HG02642 (cell line): ENCODE measurements around the gene PCGF3.
"Not testable (repeated sequence)": the region's sequence is repeated elsewhere in the genome, so short reads cannot be mapped to it uniquely, and the experiment has no call there.

ENCODE experiments used
- ATAC-seq: cut with Tn5 transposase; IDR thresholded peaks from one replicate; pipeline ENCODE4 v1.9.1; 2021; ENCODE audit warnings: mild to moderate bottlenecking; ENCODE audit not compliant: unreplicated experiment, poor library complexity

PCGF3 gene

DNA sequence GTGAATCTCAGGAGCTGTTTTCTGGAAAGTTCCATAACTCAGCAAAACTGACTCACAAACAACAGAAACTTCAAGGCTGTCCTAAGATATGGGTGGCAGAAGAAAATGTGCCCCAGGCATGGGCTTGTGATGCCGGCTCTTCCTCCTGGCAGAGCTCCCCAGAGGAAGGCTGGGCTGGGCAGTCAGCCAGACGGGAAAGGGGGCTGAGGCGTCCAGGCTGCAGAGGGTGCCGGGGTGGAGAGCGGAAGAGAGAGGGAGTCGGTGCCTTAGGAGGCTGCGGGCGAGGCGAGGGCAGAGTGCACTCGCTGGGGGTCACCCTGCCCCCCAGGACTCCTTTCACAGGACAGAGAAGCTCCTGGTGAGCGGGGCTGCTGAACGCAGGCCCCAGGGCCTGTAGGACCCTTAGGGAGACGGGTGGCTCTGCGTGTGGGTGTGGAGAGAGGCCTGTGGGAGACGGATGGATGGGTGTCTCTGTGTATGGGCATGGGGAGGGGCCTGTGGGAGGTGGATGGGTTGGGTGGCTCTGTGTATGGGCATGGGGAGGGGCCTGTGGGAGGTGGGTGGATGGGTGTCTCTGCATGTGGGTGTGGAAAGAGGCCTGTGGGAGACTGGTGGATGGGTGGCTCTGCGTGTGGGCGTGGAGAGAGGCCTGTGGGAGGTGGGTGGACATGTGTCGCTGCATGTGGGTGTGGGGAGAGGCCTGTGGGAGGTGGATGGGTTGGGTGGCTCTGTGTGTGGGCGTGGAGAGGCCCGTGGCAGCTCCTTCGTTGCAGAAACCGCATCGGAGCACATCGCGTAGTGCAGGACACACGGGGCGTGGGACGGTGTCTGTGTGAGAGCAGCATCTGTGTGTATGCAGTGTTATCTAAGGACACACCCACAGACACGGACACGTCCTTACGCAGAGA, 15.9 kb downstream of the PCGF3 start:
- no peak for ATAC-seq

DNA sequence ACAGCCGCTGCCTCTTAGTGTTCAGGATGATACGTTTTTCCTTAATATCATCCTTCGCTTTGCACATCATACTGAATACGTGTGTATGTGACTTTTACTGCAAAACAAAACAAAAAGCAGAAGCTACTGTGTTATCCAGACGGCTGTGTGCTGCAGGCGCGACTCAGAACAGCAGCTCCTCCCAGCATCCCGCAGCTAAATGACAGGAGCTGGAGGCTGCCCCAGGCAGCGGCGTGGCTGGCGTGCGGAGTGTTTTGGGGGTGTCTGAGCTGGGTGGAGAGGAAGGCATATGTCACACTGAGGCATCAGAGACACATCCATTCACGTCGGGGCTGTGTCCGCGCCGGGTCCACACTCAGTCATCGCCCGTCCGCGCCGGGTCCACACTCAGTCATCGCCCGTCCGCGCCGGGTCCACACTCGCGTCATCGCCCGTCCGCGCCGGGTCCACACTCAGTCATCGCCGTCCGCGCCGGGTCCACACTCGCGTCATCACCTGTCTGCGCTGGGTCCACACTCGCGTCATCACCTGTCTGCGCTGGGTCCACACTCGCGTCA, 16.6 kb downstream of the PCGF3 start:
- ATAC-seq: no peak

DNA sequence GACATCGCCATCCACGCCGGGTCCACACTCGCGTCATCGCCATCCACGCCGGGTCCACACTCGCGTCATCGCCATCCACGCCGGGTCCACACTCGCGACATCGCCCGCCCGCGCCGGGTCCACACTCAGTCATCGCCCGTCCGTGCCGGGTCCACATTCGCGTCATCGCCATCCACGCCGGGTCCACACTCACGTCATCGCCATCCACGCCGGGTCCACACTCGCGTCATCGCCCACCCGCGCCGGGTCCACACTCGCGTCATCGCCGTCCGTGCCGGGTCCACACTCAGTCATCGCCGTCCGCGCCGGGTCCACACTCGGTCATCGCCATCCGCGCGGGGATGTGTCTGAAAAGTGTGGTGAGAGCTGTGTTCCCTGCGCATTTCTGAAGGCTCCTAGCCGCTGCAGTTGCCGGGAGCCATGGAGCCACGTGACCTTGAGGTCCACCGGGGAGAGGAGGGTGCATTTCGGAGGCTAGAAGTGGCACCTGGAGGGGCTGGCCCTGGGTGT, 17.3 kb downstream of the PCGF3 start:
- no peak for ATAC-seq

DNA sequence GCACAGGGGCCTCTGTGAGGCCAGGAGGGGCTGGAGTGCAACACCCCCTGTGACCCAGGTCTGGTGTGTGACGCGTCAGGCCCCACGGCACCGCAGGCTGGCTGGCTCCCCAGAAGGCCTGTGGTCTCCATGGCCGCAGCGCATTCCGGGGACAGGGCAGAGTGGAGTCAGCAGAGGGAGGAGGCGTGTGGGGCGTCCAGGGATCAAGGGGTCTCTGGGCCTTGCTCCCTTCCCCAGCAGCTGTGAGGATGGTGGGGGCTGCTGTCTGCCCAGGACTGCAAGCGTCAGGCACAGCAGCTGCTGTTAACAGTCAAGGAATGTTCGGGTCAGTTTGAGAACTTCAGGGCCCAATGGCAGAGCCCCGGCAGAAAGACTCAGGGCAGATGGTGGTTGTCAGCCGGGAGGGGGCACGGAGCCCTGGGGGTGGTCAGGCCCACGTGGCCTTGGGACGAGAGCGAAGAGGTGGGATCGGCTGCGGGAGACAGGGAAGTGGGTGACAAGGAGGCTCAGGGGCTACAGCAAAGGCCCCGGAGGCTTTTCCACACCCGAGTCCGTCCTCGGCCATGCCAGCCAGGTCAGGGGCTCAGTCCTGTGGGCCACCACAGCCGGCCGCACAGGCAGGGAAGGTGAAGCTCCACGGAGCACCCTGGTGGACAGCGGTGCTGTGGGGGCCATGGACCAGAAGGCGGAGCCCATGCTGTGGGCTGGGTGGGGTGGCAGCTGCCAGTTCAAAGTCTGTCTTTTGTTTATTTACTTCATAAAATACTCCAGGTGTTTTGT, 18.3 kb downstream of the PCGF3 start:
- ATAC-seq: no peak

DNA sequence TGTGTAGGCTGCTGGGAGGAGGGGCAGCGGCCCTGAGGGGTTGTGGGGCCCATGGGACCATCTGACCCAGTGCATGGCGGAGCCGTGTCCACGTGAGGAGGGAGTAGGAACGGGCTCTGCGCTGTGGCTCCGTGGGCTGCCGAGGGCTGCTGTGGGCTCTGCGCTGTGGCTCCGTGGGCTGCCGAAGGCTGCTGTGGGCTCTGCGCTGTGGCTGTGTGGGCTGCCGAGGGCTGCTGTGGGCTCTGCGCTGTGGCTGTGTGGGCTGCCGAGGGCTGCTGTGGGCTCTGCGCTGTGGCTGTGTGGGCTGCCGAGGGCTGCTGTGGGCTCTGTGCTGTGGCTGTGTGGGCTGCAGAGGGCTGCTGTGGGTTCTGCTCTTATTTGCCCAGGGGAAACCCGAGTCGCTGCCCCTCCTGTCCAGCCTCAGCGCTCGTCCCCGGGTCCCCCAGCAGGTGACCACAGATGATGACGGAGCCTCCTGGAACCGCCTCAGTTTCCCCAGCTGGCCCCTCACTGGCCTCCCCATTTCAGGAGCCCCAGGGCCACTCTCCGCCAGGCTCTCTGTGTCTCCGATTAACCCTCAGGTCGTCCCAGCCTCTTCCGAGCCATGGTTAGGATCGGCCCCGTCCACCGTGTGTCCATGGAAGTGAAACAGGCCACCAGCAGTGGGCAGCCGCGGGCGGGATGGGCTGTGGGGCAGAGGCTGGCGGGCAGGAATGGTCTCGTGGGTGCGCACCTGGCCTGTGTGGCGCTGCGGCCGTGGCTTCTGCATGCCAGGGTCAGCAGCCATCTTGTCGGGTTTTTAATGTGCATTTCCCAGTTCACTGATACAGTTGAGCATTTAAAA, 20.0 kb downstream of the PCGF3 start:
- ATAC-seq: no peak

DNA sequence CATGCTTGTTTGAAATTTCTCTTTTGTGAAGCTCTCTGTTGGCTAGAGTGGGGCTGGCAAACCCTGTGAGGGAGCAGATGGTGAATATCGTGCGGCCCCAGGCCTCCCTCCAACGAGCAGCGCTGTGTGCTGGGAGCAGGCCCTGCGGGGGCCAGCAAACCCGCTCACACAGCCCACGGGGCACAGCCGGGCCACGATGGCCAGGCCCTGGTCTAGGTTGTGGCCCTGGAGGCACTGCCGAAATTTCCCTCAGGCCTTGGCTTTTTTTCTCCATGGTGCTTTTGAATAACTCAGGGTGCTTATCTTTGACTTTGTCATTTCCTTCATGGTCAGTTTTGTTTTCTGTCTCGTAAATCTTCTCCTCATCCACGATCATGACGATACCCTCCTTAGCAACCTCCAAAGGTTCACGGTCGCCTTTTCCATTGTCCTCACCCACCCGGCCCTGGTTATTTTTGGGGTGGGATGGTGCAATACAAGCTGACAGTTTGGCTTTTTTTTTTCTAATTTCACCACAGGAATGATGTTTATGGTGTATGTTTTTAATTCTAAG, 20.7 kb downstream of the PCGF3 start:
- no peak for ATAC-seq

DNA sequence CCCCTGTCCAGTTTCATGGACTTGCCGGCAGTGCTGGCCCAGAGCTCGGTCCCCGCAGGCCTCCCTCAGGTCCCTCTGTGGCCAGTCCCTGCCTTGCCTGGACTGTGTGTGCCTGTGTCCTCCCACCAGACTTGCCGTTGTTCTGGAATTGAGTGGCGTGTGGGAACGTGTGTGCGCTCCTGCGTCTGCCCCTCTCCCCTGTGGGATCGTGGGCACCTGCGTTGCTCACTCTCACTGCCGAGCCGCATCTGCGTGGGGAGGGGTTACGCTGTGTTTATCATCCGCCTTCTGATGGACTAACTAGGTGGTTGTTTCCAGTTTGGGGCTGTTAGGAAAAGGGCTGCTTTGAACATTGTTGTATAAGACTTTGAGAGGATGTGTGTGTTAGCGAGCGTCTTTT, 21.2 kb downstream of the PCGF3 start:
- no peak for ATAC-seq

DNA sequence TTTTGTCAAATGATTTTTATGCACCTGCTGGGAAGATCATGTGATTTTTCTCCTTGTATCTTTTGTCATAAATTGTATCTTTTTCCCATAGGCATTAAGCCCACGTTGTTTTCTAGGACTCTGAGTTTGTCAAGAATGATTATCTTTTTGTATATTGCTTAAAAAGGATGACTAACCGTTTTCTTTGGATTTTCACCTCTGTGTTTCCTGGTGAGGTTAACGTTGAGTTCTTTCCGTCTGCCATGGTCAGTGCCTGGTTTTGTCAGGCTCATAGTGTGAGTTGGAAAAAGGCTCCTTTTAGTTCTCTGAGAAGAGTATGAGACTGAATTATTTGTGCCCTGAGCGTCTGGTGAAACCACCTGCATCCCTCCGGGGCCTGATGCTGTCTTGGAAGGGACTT, 21.9 kb downstream of the PCGF3 start:
- no peak for ATAC-seq

DNA sequence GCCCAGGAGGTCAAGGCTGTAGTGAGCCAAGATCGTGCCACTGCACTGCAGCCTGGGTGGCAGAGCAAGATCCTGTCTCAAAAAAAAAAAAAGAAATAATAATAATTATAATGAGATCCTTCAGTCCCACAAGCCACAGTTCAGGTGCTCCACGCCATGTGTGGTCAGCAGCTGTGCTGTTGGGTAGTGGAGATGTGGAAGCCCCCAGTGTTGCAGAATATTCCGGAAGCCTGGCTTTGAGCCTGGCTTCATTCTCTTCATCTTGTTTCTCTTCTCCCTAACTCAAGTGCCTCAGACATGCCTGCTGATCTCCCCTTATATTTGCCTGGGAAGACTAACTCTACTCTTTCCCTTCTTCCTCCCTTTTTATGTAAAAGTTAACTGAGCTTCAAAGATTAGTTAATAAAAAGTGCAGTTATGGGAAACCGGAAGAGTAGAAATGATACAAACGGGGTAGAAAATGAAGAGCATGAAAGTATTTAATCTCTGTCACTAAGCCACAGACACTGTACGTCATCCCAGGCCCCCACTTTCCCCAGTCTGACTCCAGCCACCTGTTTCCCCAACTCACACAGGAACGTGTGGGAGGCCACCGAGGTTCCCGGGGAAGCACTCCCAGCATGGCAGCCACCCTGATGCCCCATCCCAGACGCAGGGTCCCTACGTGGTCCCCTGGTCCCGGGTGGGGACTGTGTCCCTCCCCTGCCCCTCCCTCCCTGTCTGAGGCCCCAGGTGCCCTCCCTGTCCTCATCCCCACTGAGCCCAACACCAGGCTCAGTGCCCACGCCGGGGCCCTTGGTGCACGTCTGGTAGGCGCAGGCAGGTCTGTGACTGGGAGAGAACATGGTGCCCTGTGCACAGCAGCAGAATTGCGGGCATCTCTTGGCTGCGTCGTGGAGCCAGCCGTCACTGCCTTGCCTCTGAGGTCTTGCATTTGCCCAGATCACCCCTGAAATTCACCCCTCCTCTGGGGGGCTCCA, 24.0 kb downstream of the PCGF3 start:
- no peak for ATAC-seq

DNA sequence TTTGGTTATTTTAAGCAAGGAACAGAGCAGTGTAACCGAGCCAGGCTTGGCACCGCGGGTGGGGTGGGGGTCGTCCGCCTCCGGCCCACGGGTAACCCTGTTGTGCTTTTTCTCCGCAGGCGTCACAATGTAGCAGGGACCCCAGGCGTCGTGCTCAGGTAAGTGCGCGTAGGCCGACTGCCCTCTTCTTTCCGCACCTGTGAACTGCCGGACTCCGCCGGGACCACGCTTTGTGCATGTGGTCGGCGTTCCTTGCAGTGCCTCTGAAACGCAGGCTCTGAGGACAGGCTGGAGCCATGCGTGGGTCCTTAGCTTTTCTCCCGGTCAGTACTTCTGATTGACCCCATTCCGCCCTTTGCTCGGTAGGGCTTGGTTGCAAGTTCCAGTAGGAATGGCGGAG, 24.9 kb downstream of the PCGF3 start:
- ATAC-seq: no peak

DNA sequence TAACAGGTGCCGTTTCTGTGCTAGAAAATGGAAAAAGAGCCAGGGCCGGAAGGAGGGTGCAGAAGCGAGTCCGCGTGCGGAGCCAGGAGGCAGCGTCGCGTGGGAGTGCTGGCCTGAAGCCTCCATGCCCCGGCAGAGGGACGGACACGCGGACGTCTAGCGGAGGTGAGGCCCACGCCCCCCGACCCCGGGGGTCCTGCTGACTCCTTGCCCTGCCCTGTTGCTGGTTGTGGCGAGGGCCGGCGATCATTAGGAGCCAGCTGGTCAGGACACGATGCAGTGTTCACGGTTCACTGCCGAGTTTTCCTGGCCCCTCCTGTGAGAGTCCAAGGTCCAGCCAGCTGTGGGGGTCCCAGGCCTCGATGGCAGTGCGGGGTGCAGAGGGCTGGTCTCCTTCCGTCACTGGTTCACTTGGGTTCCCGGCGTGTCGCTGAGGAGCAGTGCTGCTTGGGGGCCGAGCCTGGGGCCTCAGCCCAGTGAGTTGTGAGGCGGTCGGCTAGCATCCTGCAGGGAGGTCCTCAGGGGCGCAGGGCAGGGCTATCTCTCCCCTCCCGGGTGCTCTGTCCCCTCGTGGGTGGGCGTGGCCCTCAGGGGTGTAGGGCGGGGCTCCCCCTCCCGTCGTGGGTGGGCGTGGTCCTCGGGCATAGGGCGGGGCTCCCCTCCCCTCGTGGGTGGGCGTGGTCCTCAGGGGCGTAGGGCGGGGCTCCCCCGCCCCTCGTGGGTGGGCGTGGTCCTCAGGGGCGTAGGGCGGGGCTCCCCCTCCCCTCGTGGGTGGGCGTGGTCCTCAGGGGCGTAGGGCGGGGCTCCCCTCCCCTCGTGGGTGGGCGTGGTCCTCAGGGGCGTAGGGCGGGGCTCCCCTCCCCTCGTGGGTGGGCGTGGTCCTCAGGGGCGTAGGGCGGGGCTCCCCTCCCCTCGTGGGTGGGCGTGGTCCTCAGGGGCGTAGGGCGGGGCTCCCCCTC, 25.6 kb downstream of the PCGF3 start:
- not testable (repeated sequence) for ATAC-seq

DNA sequence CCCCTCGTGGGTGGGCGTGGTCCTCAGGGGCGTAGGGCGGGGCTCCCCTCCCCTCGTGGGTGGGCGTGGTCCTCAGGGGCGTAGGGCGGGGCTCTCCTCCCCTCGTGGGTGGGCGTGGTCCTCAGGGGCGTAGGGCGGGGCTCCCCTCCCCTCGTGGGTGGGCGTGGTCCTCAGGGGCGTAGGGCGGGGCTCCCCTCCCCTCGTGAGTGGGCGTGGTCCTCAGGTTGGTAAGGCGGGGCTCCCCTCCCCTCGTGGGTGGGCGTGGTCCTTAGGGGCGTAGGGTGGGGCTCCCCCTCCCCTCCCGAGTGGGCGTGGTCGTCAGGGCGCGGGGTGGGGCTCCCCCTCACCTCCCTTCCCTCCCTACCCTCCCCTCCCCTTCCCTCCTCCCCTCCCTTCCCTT, 26.3 kb downstream of the PCGF3 start:
- not testable (repeated sequence) for ATAC-seq

DNA sequence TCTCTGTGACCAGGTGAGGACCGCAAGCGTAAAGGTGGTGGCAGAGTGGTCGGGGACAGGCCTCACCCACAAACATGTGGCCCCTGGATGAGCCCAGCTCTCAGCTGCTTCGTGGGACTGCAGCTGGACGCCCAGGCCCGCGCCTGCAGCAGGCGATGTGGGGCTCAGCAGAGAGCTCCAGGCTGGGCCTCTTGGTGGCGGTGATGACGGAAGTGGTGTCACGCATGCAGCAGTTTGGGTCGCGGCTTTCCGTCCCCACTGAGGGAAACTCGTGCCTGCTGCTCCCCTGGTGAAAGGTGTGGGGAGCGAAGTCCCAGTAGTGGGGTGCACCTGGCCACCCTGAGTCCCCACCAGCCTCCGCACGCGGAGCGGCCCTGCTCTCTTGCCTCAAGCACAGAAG, 26.9 kb downstream of the PCGF3 start:
- no peak for ATAC-seq

DNA sequence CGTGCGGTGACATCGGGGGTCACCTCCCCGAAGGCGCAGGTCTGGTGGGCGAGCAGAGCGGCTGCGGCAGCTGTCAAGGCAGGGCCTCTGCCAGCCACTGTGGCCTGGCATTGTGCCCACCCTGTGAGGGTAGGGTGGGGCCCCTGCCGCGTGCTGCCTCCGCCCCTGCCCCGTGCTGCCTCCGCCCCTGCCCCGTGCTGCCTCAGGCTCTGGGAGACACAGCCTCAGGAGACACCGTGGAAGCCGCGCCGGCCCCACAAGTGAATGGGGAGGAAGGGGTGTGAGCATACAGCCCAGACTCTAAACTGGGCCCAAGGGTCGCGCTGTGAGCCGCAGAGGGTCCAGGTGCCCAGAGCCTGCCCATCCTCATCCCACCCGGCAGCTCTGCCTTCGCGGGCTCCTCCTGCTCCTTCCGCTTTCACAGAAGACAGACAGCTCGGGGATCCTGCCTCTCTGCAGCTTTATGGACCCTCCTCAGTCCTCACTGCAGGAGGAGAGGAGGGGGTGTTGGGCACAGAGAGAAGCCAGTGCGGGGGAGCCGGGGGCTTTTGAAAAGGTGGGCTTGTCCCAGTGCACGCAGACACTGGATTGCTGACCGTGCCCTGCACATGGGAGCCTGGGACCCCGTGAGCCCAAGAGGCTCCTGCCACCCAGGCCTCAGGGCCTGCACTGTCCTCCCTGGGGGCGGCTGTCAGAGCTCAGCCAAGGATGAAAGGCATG, 27.4 kb downstream of the PCGF3 start:
- ATAC-seq: no peak

DNA sequence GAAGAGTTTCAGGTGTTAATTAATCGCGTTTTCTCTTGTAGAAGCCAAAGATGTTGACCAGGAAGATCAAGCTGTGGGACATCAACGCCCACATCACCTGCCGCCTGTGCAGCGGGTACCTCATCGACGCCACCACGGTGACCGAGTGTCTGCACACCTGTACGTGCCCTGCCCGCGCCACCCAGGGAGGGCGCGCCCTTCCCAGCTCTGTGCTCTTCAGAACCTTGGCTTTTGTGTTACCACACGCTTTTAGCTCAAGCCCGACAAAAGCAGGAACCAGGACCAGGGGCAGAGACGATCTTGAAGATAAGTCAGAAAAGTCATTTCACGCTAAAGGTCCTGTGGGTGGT, 28.0 kb downstream of the PCGF3 start:
- ATAC-seq: no peak

DNA sequence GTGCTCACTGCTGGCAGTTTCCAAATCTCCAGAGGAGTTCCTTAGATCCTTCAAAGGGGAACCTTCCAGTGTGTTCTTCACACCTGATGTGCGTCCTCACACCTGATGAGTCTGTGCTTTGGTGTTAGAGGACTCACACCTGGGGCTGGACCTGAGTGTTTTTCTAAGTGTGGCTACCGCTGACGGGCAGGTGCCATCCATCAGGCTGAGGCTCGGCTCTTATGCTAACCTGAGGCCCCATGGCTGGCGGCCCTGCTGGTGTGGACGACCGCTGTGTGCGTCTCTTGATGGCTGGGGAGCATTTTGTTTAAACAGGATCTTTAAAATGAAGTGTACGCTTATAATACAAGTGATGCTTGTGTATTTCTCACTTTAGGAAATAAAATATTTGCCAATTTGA, 28.4 kb downstream of the PCGF3 start:
- ATAC-seq: no peak

DNA sequence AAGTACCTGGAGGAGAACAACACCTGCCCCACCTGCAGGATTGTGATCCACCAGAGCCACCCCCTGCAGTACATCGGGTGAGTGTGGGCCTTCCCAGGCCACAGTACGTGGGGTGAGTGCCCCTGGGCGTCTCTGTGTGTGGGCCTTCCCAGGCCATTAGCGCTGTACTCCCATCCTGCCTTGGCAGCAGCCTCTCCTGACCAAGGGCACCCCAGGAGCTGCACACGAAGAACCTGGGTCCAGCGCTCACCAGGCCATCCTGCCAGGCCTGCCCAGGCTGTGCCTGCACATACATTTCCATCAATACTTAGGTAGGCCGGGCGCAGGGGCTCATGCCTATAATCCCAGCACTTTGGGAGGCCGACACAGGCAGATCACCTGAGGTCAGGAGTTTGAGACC, 29.3 kb downstream of the PCGF3 start:
- ATAC-seq: no peak
